GM23338 (cell line): ENCODE results near the gene CTXN1. TPM values are rescaled to one million over a fixed set of nuclear protein-coding genes. Genes with fewer than 3 reads are reported as not detected.

Experiments used
- ATAC-seq: fragments of 200-7000 bp; cut with Tn5 transposase; 3 replicates; pipeline ENCODE4 v1.9.1; 2020
- DNase-seq: peaks from one replicate; pipeline ENCODE4 v3.0.0-alpha.2; 2015; ENCODE audit warnings: low spot score
- H2AFZ ChIP-seq: fragments of 200-600 bp; sonication (generic); 2 replicates; pipeline ENCODE4 v1.8.0; 2016; ENCODE audit warnings: antibody characterized with exemption, mild to moderate bottlenecking, moderate library complexity
- H3F3A ChIP-seq: fragments of 200-600 bp; sonication (generic); replicated peaks from 2 replicates; pipeline ENCODE4 v1.8.0; 2017; ENCODE audit warnings: antibody characterized with exemption, mixed run types, low read depth
- H3K27ac ChIP-seq: fragments of 200-600 bp; sonication (generic); 2 replicates; pipeline ENCODE4 v1.6.1; 2016; ENCODE audit warnings: low read depth
- H3K27me3 ChIP-seq: fragments of 200-600 bp; sonication (generic); 2 replicates; pipeline ENCODE4 v1.8.0; 2016; ENCODE audit warnings: mild to moderate bottlenecking, mixed run types, moderate library complexity; ENCODE audit not compliant: insufficient read depth
- H3K36me3 ChIP-seq: fragments of 200-600 bp; sonication (generic); 2 replicates; pipeline ENCODE4 v1.8.0; 2016; ENCODE audit warnings: mild to moderate bottlenecking; ENCODE audit not compliant: insufficient read depth
- H3K4me1 ChIP-seq: fragments of 200-600 bp; sonication (generic); 2 replicates; pipeline ENCODE4 v1.8.0; 2016; ENCODE audit warnings: mild to moderate bottlenecking, moderate library complexity; ENCODE audit not compliant: insufficient read depth
- H3K4me2 ChIP-seq: fragments of 200-600 bp; sonication (generic); 2 replicates; pipeline ENCODE4 v1.7.1; 2017; ENCODE audit warnings: mixed run types
- H3K4me3 ChIP-seq: fragments of 200-600 bp; sonication (generic); 2 replicates; pipeline ENCODE4 v1.6.1; 2016; ENCODE audit warnings: mixed run types
- H3K79me2 ChIP-seq: fragments of 200-600 bp; sonication (generic); replicated peaks from 2 replicates; pipeline ENCODE4 v1.8.0; 2017; ENCODE audit warnings: mild to moderate bottlenecking; ENCODE audit not compliant: insufficient read depth
- H3K9me2 ChIP-seq: fragments of 200-600 bp; sonication (generic); 2 replicates; pipeline ENCODE4 v1.8.0; 2017; ENCODE audit not compliant: insufficient read depth
- H4K20me1 ChIP-seq: fragments of 200-600 bp; sonication (generic); replicated peaks from 2 replicates; pipeline ENCODE4 v1.8.0; 2017; ENCODE audit warnings: mild to moderate bottlenecking; ENCODE audit not compliant: insufficient read depth
- H3K27ac Mint-ChIP-seq: 2 replicates; pipeline ENCODE4 v1.8.0; 2020; ENCODE audit warnings: inconsistent platforms, mild to moderate bottlenecking, moderate library complexity, mixed read lengths
- H3K27me3 Mint-ChIP-seq: 3 replicates; pipeline ENCODE4 v1.8.0; 2022; ENCODE audit warnings: low read depth, mild to moderate bottlenecking, moderate library complexity, mixed read lengths, inconsistent platforms; ENCODE audit not compliant: insufficient read depth, poor library complexity
- H3K36me3 Mint-ChIP-seq: 3 replicates; pipeline ENCODE4 v1.8.0; 2021; ENCODE audit warnings: low read depth, mild to moderate bottlenecking, inconsistent platforms, moderate library complexity, mixed read lengths
- H3K4me1 Mint-ChIP-seq: 3 replicates; pipeline ENCODE4 v1.8.0; 2020; ENCODE audit warnings: mild to moderate bottlenecking, inconsistent platforms, mixed read lengths
- H3K4me3 Mint-ChIP-seq: 3 replicates; pipeline ENCODE4 v1.8.0; 2021; ENCODE audit warnings: moderate library complexity, mild to moderate bottlenecking, inconsistent platforms, mixed read lengths
- H3K9me3 Mint-ChIP-seq: 3 replicates; pipeline ENCODE4 v1.8.0; 2020; ENCODE audit warnings: moderate library complexity, mild to moderate bottlenecking, inconsistent platforms, mixed read lengths
- POLR2AphosphoS5 ChIP-seq: IDR thresholded peaks from 2 replicates; pipeline ENCODE4 v1.6.1; 2016; ENCODE audit warnings: antibody characterized with exemption, low read depth
- ZNF331 ChIP-seq: fragments of 250-450 bp; sonication (Bioruptor Pico); IDR thresholded peaks from 2 replicates; pipeline ENCODE4 v1.5.0; 2020; ENCODE audit warnings: low read depth, mild to moderate bottlenecking, moderate library complexity
- polyA plus RNA-seq: library from polyadenylated mRNA; unstranded; fragments of >200 nt; fragmentation: Nextera tagmentation; extraction: Ambion mirVana; gene quantifications from 2 replicates; pipeline ENCODE4 v1.2.1, GENCODE V29; 2016
- total RNA-seq: library from RNA; depleted of rRNA; stranded (reverse); fragments of >200 nt; shearing (Covaris generic); gene quantifications from 2 replicates; pipeline ENCODE4 v1.2.3, GENCODE V29; 2014; rRNA removed

Gene CTXN1
- total and polyA plus RNA-seq, 2 experiments from 2014 or later = 22.5 to 52.4 TPM

DNA sequence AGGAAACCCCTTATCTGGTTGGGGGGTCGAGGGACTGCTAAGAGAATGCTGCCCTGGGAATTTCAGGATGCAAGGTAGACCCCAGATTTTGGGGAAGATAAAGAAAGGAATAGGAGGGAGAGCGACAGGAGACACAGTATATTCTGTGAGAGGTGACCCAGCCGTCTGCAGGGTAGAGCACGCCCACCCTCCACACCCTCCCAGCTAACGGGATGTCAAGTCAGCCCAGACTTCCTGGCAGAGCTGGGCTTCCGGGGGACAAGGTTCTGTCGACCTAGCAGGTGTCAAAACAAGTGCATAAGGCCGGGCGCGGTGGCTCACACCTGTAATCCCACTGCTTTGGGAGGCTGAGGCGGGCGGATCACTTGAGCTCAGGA is 51.0 kb downstream of the CTXN1 start:
- H3K9me2 ChIP-seq = no peaks in the 10 kb centered on the region
- H3K27me3 ChIP-seq = peaks cover 14% of the 10 kb centered on the region
- H3K27ac ChIP-seq = no peak overlapping the region
- H3K36me3 ChIP-seq = no peaks in the 10 kb centered on the region
- H3K79me2 ChIP-seq = no peaks in the 10 kb centered on the region
- H3K4me1 ChIP-seq = peaks cover 13% of the 10 kb centered on the region; the same call in 1 of the 2 replicates
- H2AFZ ChIP-seq = peak overlapping the region; percentile 97
- TF ChIP-seq POLR2AphosphoS5 (peak; percentile 33; the same call in 1 of the 2 replicates), ZNF331 (CRISPR knock-in tag) (no peak)
- ATAC-seq (no peak; the same call in 2 of the 3 replicates), DNase-seq (peak; percentile 62)
- peaks cover 32% of the 10 kb centered on the region for H3K27me3 Mint-ChIP-seq
- peak overlapping the region; percentile 91 for H3K4me2 ChIP-seq
- H3K4me3 Mint-ChIP-seq = peak overlapping the region; percentile 77
- H3K36me3 Mint-ChIP-seq = peaks cover 5% of the 10 kb centered on the region; the same call in 2 of the 3 replicates
- H3K4me1 Mint-ChIP-seq = peaks cover 18% of the 10 kb centered on the region
- no peaks in the 10 kb centered on the region for H4K20me1 ChIP-seq
- H3F3A ChIP-seq = peaks cover 12% of the 10 kb centered on the region; the same call in 1 of the 2 replicates
- no peaks in the 10 kb centered on the region for H3K9me3 Mint-ChIP-seq
- H3K4me3 ChIP-seq = peak overlapping the region; percentile 81
- H3K27ac Mint-ChIP-seq = peak overlapping the region; percentile 83

Other genes starting within 250 kb of the CTXN1 start
- gene MCEMP1, start 249.0 kb downstream of the CTXN1 start, total RNA-seq = not detected in 2 replicates
- gene MCEMP1, start 249.0 kb downstream of the CTXN1 start, polyA plus RNA-seq = not detected in 2 replicates
- 78.3 and 83.8 TPM in 2 replicates for gene TRAPPC5, start 245.3 kb downstream of the CTXN1 start, total RNA-seq
- gene TRAPPC5, start 245.3 kb downstream of the CTXN1 start, polyA plus RNA-seq = 252 and 284 TPM in 2 replicates
- not detected in 2 replicates for gene FCER2, start 224.0 kb downstream of the CTXN1 start, total RNA-seq
- 0.29 and 0.38 TPM in 2 replicates for gene FCER2, start 224.0 kb downstream of the CTXN1 start, polyA plus RNA-seq
- gene CLEC4G, start 194.0 kb downstream of the CTXN1 start, total RNA-seq = 0.23 and 0.52 TPM in 2 replicates
- gene CLEC4G, start 194.0 kb downstream of the CTXN1 start, polyA plus RNA-seq = 0.65 and 0.70 TPM in 2 replicates
- gene CD209, start 178.6 kb downstream of the CTXN1 start, total RNA-seq = 0.35 TPM in 1 of 2 replicates, not detected in the other
- not detected in 2 replicates for gene CD209, start 178.6 kb downstream of the CTXN1 start, polyA plus RNA-seq
- not detected in 2 replicates for gene CLEC4M, start 162.9 kb downstream of the CTXN1 start, total RNA-seq
- not detected in 2 replicates for gene CLEC4M, start 162.9 kb downstream of the CTXN1 start, polyA plus RNA-seq
- 14.0 and 16.2 TPM in 2 replicates for gene EVI5L, start 95.9 kb downstream of the CTXN1 start, total RNA-seq
- 4.3 and 4.5 TPM in 2 replicates for gene EVI5L, start 95.9 kb downstream of the CTXN1 start, polyA plus RNA-seq
- 12.1 and 17.6 TPM in 2 replicates for gene PRR36, start 51.7 kb downstream of the CTXN1 start, total RNA-seq
- 17.9 and 22.3 TPM in 2 replicates for gene PRR36, start 51.7 kb downstream of the CTXN1 start, polyA plus RNA-seq
- 4.5 and 4.8 TPM in 2 replicates for gene LRRC8E, start 37.6 kb downstream of the CTXN1 start, total RNA-seq
- 0.29 and 1.3 TPM in 2 replicates for gene LRRC8E, start 37.6 kb downstream of the CTXN1 start, polyA plus RNA-seq
- gene MAP2K7, start 22.3 kb downstream of the CTXN1 start, total RNA-seq = 22.6 and 23.2 TPM in 2 replicates
- gene MAP2K7, start 22.3 kb downstream of the CTXN1 start, polyA plus RNA-seq = 11.3 and 12.2 TPM in 2 replicates
- 1.7 and 5.6 TPM in 2 replicates for gene TGFBR3L, start 11.3 kb downstream of the CTXN1 start, total RNA-seq
- 6.2 and 7.0 TPM in 2 replicates for gene TGFBR3L, start 11.3 kb downstream of the CTXN1 start, polyA plus RNA-seq
- 17.2 and 25.1 TPM in 2 replicates for gene SNAPC2, start 5.8 kb downstream of the CTXN1 start, total RNA-seq
- 16.4 and 17.1 TPM in 2 replicates for gene SNAPC2, start 5.8 kb downstream of the CTXN1 start, polyA plus RNA-seq
- gene TIMM44, start 17.5 kb upstream of the CTXN1 start, total RNA-seq = 121 and 125 TPM in 2 replicates
- gene TIMM44, start 17.5 kb upstream of the CTXN1 start, polyA plus RNA-seq = 128 and 131 TPM in 2 replicates
- 118 and 143 TPM in 2 replicates for gene ELAVL1, start 79.5 kb upstream of the CTXN1 start, total RNA-seq
- gene ELAVL1, start 79.5 kb upstream of the CTXN1 start, polyA plus RNA-seq = 74.1 and 81.6 TPM in 2 replicates
- 0.52 TPM in 1 of 2 replicates, not detected in the other for gene CCL25, start 126.6 kb upstream of the CTXN1 start, total RNA-seq
- 0.73 and 0.97 TPM in 2 replicates for gene CCL25, start 126.6 kb upstream of the CTXN1 start, polyA plus RNA-seq
- 34.7 and 54.5 TPM in 2 replicates for gene FBN3, start 223.5 kb upstream of the CTXN1 start, total RNA-seq
- 7.7 and 8.5 TPM in 2 replicates for gene FBN3, start 223.5 kb upstream of the CTXN1 start, polyA plus RNA-seq